Upper lobe of left lung (tissue), 6 donors: Measurements from ENCODE around the gene SLC66A3. TPM values are rescaled to one million over a fixed set of nuclear protein-coding genes. Genes with fewer than 3 reads are reported as not detected.

Source experiments
- ATAC-seq, 2 donors: fragments of 200-7000 bp; cut with Tn5 transposase; one replicate each; pipeline ENCODE4 v1.9.1; 2022; ENCODE audit warnings: mild to moderate bottlenecking in 2 of 2, moderate library complexity in 2 of 2; ENCODE audit not compliant: low FRiP score in 2 of 2
- DNase-seq, 2 donors: peaks; one replicate each; pipeline ENCODE4 v3.0.0-alpha.2; 2019 to 2020
- H3K27ac ChIP-seq, 4 donors: fragments of 200-600 bp; sonication (generic); one replicate each; pipeline ENCODE4 v1.5.1; 2016 to 2019
- H3K27me3 ChIP-seq, 4 donors: fragments of 200-600 bp; sonication (generic); one replicate each; pipeline ENCODE4 v1.5.1; 2017 to 2019
- H3K36me3 ChIP-seq, 4 donors: fragments of 200-600 bp; sonication (generic); one replicate each; pipeline ENCODE4 v1.5.1; 2016 to 2019
- H3K4me1 ChIP-seq, 4 donors: fragments of 200-600 bp; sonication (generic); one replicate each; pipeline ENCODE4 v1.5.1; 2018 to 2019
- H3K4me3 ChIP-seq, 4 donors: fragments of 200-600 bp; sonication (generic); one replicate each; pipeline ENCODE4 v1.5.1; 2017 to 2019; ENCODE audit warnings: mild to moderate bottlenecking in 2 of 4, moderate library complexity in 1 of 4
- H3K9me3 ChIP-seq, 4 donors: fragments of 200-600 bp; sonication (generic); one replicate each; pipeline ENCODE4 v1.5.1; 2018 to 2019
- CTCF ChIP-seq, 6 experiments: fragments of 450-650 bp in 4 of 6; fragments of 200-600 bp in 2 of 6; sonication (generic) in 2 of 6; IDR thresholded peaks; one replicate each; pipeline ENCODE4 v1.5.1; 2016 to 2019; ENCODE audit warnings: antibody characterized with exemption in 6 of 6
- EP300 ChIP-seq, 4 donors: sonication (generic); formaldehyde crosslinking; IDR thresholded peaks; one replicate each; pipeline ENCODE4 v1.5.1; 2017; ENCODE audit warnings: antibody characterized with exemption in 4 of 4, control low read depth in 2 of 4
- POLR2A ChIP-seq, 4 donors: fragments of 450-650 bp; IDR thresholded peaks; one replicate each; pipeline ENCODE4 v1.5.1; 2016 to 2017; ENCODE audit warnings: antibody characterized with exemption in 4 of 4, mild to moderate bottlenecking in 2 of 4
- POLR2AphosphoS5 ChIP-seq, 2 donors: sonication (generic); formaldehyde crosslinking; IDR thresholded peaks; one replicate each; pipeline ENCODE4 v1.5.1; 2017; ENCODE audit warnings: antibody characterized with exemption in 2 of 2
- WGBS, 2 donors: methylation state at CpG; one replicate each; pipeline ENCODE4 v1.1.5; 2017 to 2018; 5-methylcytosine and 5-hydroxymethylcytosine counted together
- total RNA-seq, 6 donors: library from RNA; depleted of rRNA in 4 of 6; stranded (reverse); fragments of >200 nt in 4 of 6; gene quantifications; one replicate each; pipeline versions ENCODE4 v1.1.0 to v1.2.1, GENCODE V29; 2016 to 2021
- donor health status: DM: no; HTN: no; CAD: no; lungs with moderate emphysema.
- donor health status: DM: no; HTN: yes; CAD: no; lungs with severe emphysema.

Gene SLC66A3
- total RNA-seq, 6 donors from 2014 or later, result 24.2 to 54.6 (median 43.4) TPM

- no peaks in the 10 kb centered on the region for H3K27me3 ChIP-seq
- H3K27ac ChIP-seq, result no peak overlapping the region
- 77 to 95% methylated on average over 4 of the region's 4 CpGs for WGBS, 2 donors
- H3K4me3 ChIP-seq, result no peak overlapping the region
- H3K36me3 ChIP-seq, result peaks cover 0 to 36% (median 6%) of the 10 kb centered on the region in 4 donors
- no peak for DNase-seq
- ATAC-seq, result no peak
- no peaks in the 10 kb centered on the region for H3K9me3 ChIP-seq
- peaks cover 0 to 9% (median 2%) of the 10 kb centered on the region in 4 donors for H3K4me1 ChIP-seq
- TF ChIP-seq CTCF (IDR thresholded peaks at IDR 0.05), result no peak
- no peak for TF ChIP-seq POLR2A (IDR thresholded peaks at IDR 0.05)
- no peak for TF ChIP-seq EP300 (IDR thresholded peaks at IDR 0.05)
- no peak for TF ChIP-seq POLR2AphosphoS5 (IDR thresholded peaks at IDR 0.05)
Observed at GRCh38 chr2:11179196-11179595, 23.9 kb downstream of the SLC66A3 start.

- Histone ChIP-seq H3K9me3 (no peaks in the 10 kb centered on the region), H3K27me3 (no peaks in the 10 kb centered on the region), H3K4me1 (peaks cover 0 to 9% (median 2%) of the 10 kb centered on the region in 4 donors), H3K36me3 (peaks cover 0 to 41% (median 8%) of the 10 kb centered on the region in 4 donors), H3K4me3 (no peak overlapping the region), H3K27ac (no peak overlapping the region)
- WGBS, 2 donors, result 94 to 96% methylated on average over 4 of the region's 4 CpGs
- no peak for DNase-seq
- no peak for TF ChIP-seq EP300 (IDR thresholded peaks at IDR 0.05)
- no peak for TF ChIP-seq POLR2A (IDR thresholded peaks at IDR 0.05)
- no peak for TF ChIP-seq POLR2AphosphoS5 (IDR thresholded peaks at IDR 0.05)
- no peak for ATAC-seq
Observed at GRCh38 chr2:11179899-11180298, 24.6 kb downstream of the SLC66A3 start.

- H3K36me3 ChIP-seq, result peaks cover 0 to 48% (median 11%) of the 10 kb centered on the region in 4 donors
- no peaks in the 10 kb centered on the region for H3K9me3 ChIP-seq
- H3K4me1 ChIP-seq, result peaks cover 0 to 5% (median 0%) of the 10 kb centered on the region in 4 donors
- H3K27ac ChIP-seq, result no peak overlapping the region
- TF ChIP-seq EP300 (IDR thresholded peaks at IDR 0.05), result no peak
- no peak for TF ChIP-seq POLR2AphosphoS5 (IDR thresholded peaks at IDR 0.05)
- ATAC-seq (no peak), DNase-seq (no peak)
- WGBS, 2 donors, result 89 to 98% methylated on average over 6 of the region's 6 CpGs
- H3K27me3 ChIP-seq, result no peaks in the 10 kb centered on the region
- H3K4me3 ChIP-seq, result no peak overlapping the region
Observed at GRCh38 chr2:11180653-11181052, 25.4 kb downstream of the SLC66A3 start.

- ATAC-seq (no peak), DNase-seq (no peak)
- Histone ChIP-seq H3K9me3 (no peaks in the 10 kb centered on the region), H3K27ac (no peak overlapping the region), H3K4me3 (no peak overlapping the region), H3K4me1 (peaks cover 0 to 5% (median 0%) of the 10 kb centered on the region in 4 donors), H3K36me3 (peaks cover 0 to 65% (median 11%) of the 10 kb centered on the region in 4 donors), H3K27me3 (no peaks in the 10 kb centered on the region)
- WGBS, 2 donors, result 96 to 100% methylated on average over 2 of the region's 2 CpGs
- TF ChIP-seq POLR2AphosphoS5 (IDR thresholded peaks at IDR 0.05) (no peak), POLR2A (IDR thresholded peaks at IDR 0.05) (no peak), CTCF (IDR thresholded peaks at IDR 0.05) (no peak), EP300 (IDR thresholded peaks at IDR 0.05) (no peak)
Observed at GRCh38 chr2:11182951-11183350, 27.7 kb downstream of the SLC66A3 start.

- DNase-seq (no peak), ATAC-seq (no peak)
- no peak overlapping the region for H3K4me3 ChIP-seq
- whole genome bisulfite sequencing, 2 donors, result 93% methylated on average over 6 of the region's 6 CpGs
- no peaks in the 10 kb centered on the region for H3K9me3 ChIP-seq
- H3K27me3 ChIP-seq, result no peaks in the 10 kb centered on the region
- H3K27ac ChIP-seq, result no peak overlapping the region
- no peak for TF ChIP-seq POLR2AphosphoS5 (IDR thresholded peaks at IDR 0.05)
- no peak for TF ChIP-seq EP300 (IDR thresholded peaks at IDR 0.05)
- TF ChIP-seq POLR2A (IDR thresholded peaks at IDR 0.05), result no peak
- no peak for TF ChIP-seq CTCF (IDR thresholded peaks at IDR 0.05)
- H3K4me1 ChIP-seq, result no peaks in the 10 kb centered on the region
- peaks cover 0 to 76% (median 21%) of the 10 kb centered on the region in 4 donors for H3K36me3 ChIP-seq
Observed at GRCh38 chr2:11186145-11186544, 30.9 kb downstream of the SLC66A3 start.

- 88 to 90% methylated on average over 7 of the region's 7 CpGs for WGBS, 2 donors
- ATAC-seq (no peak), DNase-seq (no peak)
- Histone ChIP-seq H3K36me3 (peaks cover 5 to 77% (median 24%) of the 10 kb centered on the region in 4 donors), H3K27ac (no peak overlapping the region), H3K27me3 (no peaks in the 10 kb centered on the region), H3K9me3 (no peaks in the 10 kb centered on the region), H3K4me1 (no peaks in the 10 kb centered on the region), H3K4me3 (no peak overlapping the region)
- TF ChIP-seq EP300 (IDR thresholded peaks at IDR 0.05), result no peak
- no peak for TF ChIP-seq CTCF (IDR thresholded peaks at IDR 0.05)
- no peak for TF ChIP-seq POLR2A (IDR thresholded peaks at IDR 0.05)
- TF ChIP-seq POLR2AphosphoS5 (IDR thresholded peaks at IDR 0.05), result no peak
Observed at GRCh38 chr2:11187083-11187619, 31.9 kb downstream of the SLC66A3 start.
